GM18873 (cell line): ENCODE data around the gene C10orf90.

Experiments used
- ATAC-seq: cut with Tn5 transposase; IDR thresholded peaks from one replicate; pipeline ENCODE4 v1.9.1; 2021; ENCODE audit warnings: mild to moderate bottlenecking, moderate library complexity, moderate number of reproducible peaks; ENCODE audit not compliant: unreplicated experiment, low FRiP score

C10orf90 gene, protein sequence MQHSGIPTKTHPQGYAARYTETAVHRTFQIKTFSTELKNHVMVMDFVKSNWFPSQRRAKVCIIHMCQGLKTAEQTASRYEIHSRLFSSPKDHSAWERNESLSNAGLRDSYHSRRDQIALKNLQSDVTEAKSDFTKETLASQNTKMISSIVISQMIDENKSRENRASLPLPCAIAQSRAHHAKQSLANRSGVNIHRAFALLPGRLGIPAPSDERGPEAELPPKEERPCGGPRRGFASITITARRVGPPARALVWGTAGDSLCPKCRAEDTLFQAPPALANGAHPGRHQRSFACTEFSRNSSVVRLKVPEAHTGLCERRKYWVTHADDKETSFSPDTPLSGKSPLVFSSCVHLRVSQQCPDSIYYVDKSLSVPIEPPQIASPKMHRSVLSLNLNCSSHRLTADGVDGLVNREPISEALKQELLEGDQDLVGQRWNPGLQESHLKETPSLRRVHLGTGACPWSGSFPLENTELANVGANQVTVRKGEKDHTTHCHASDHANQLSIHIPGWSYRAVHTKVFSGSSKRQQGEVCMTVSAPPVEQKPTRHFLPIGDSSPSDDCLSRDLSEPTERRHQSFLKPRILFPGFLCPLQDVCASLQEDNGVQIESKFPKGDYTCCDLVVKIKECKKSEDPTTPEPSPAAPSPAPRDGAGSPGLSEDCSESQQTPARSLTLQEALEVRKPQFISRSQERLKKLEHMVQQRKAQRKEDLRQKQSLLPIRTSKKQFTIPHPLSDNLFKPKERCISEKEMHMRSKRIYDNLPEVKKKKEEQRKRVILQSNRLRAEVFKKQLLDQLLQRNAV

DNA sequence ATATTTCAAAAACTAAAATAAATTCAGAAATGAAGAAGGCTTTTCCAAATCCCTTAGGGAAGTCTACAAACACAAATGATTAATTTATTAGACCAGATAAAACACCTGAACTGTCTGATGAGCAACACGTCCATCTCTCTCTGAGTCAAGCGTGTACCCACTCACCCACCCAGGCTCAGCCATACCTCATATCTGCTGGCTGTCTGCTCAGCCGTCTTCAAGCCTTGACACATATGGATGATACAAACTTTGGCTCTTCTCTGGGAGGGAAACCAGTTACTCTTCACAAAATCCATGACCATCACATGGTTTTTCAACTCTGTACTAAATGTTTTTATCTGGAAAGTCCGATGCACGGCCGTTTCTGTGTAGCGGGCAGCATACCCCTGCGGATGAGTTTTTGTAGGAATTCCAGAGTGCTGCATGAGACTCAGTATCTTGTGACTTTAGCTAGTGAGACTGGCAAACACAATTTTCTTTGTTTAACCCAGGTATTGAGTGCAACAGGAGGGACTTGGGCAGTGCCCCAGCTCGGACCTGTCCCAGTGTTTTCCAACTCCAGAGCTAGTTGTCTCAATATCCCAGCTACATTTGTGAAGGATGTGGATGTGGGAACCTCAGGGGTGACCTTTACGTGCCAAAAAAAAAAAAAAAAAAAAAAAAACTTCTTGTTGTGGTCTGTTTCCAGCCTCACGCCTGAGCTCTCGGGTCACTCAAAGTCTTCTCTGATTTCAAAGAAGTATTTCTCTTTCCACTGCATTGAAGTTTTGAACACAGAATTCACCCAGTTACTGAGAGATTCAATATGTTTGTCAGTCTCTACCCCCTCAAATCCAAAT, at the start of gene C10orf90:
TSS of gene C10orf90 (minus strand) at position 638 of the 839 bp plus-strand sequence. CDS start at position 425, 213 bp downstream.
- ATAC-seq, result no peak

DNA sequence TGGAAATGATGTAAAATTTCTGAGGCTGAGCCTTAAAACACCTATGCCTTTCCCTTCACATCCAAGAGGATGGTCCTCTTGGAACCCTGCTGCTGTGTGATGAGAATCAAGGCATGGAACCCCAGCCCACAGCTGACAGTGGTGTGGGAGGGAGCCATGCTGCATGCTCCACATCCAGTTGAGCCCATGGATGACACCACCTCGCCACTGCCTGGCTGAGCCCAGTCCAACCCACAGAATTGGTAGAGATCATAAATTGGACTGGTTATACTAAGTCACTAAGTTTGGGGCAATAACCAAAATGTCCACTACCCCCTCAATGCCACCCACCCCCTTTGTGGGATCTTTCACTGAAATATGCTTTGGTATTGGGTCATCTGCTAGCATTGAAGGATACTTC, 45.9 kb upstream of the C10orf90 start:
- no peak for ATAC-seq

DNA sequence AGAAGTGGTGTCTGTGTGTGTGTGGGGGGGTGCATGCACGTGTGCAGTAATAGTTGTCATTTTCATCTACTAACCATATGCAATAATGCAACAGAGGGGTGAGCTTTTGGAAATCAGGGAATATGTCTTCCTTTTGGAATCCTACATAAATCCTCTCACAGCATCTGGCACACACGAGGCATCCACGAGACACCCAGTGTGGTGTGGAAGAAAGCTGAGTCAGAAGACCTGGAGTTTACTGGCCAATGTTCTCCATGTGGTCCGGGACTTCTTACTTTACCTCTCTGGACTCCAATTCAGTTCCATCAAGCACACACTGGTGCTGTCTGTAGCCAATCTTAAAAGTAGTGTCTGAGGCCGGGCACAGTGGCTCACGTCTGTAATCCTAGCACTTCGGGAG, 43.1 kb upstream of the C10orf90 start:
- ATAC-seq, result no peak

DNA sequence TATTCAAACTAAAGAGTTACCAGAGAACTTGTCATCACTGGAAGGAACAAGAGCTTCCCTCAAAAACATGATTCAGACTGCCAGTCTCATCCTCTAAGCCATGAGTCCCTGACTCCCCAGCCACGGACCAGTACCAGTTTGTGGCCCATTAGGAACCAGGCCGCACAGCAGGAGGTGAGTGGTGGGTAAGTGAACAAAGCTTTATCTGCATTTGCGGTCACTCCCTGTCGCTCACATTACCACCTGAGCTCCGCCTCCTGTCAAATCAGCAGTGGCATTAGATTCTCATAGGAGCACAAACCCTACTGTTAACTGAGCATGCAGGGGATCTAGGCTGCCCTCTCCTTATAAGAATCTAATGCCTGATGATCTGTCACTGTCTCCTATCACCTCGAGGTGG, 42.2 kb upstream of the C10orf90 start:
- ATAC-seq, result no peak

DNA sequence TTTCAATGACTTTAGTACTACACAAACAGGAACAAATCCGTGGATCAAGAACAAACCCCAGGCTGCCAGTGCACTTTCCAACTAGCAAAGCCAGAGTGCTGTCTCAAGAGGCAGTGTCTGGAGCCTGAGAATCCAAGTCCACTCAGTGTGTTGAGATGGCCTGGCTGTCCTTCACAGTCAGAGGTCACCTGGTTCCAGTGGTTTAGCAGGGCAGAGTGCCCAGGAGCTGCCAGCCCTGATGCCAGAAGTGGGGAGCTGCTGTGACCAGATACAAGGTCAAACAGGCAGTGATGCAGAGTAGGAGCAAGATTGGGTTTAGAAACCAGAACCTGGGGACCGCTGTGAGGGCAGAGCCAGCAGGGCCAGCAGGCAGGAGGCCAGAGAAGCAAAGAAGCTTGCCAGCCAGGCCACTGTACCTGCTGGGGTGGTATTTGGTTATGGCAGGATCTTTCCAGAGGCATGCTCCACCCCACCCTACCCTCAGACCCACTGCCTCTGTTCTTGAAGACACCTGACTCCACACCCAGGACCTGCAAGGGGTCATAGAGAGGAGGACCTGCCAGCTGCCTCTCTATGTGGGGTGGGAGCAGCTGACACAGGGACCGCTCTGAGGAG, 35.6 kb upstream of the C10orf90 start:
- ATAC-seq, result no peak

DNA sequence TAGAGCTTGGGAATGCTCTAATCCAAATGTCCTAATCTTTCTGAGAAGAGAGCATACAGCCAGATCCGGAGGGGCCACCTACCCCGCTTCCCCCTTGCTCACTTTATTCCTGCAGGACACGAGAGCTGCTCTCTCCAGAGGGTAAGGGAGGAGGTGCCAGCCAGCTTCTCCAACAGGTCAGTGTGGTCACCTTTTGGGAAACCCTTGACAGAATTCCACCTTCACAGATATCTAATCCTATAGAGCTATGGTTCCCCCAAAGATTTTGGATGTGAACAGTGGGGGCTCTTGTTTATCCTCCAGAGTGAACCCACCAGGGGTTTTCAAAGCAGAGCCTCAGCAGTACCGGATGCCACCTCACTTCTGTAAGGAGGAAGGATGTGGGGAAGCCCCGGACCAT, 34.6 kb upstream of the C10orf90 start:
- ATAC-seq, result no peak

DNA sequence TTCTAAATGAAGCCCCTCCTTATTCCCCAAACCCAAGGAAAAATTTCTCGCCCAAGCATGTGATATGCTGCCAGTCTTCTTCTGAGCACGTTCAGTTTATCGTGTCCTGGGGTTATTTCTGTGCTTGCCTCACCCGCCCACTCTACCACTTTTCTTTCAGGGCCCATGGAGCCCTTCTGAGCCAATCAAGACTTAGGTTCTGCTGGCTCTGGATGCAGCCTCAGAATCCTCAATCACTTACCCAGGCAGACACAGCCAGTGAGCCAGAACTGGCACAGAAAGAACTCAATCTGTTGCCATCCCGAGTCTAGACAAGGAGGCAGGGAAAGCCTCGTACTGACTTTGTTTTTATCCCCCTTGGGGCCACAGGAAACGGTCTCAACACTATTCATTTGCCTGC, 34.2 kb upstream of the C10orf90 start:
- no peak for ATAC-seq

DNA sequence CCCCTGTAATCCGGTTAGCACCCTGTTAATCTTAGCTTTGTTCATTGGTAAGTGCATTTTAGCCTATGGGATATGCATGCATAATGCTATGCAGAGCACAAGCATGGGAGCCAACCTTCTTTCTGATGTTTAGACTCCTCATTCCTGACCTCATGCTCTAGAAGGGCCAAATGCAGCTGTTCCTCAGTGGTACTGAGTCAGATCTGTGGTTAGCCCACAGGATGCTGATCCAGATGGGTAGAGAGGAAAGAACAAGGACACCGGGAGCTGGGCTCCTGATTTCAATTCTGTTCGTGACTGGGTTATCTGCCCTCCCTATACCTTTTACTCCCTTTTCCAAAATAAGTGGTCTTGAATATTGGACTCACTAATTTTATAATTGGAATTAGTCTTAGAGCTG, 31.7 kb upstream of the C10orf90 start:
- no peak for ATAC-seq

DNA sequence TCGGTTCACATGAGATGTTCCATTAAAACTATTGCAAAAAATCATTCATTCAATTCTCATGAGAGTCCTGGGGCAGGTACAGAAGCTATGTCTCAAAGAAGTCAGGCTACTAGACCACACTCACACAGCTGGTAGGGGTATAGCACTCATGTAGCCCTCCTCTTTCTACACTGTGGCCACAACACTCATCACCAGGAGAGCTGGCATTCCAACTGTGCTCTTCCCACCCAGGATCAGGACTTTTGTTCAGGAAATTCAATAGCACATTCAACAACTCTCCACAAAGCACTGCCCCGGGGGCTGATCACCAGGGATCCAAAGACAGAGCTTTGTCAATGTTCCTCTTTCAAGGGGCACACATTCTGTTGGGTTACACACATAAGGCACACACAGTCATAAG, 31.0 kb upstream of the C10orf90 start:
- ATAC-seq, result no peak

DNA sequence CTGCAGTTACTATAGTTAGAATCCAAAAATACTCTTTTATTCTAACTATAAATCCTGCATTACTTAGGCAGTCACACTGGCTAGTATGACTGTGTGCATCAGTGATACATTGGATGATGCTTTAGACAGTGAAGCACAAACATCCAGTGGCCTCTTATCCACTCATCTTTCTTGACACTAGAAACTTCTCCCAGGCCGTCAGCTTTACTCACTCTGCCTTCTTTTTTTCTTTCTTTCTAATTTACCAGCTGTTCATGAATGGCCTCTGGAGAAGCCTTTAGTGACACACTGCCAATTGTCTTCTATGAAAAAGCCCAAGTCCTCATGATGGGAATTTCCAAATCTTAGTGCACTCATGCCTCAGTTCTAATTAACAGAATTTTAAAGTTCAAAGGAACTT, 26.2 kb upstream of the C10orf90 start:
- ATAC-seq, result no peak

DNA sequence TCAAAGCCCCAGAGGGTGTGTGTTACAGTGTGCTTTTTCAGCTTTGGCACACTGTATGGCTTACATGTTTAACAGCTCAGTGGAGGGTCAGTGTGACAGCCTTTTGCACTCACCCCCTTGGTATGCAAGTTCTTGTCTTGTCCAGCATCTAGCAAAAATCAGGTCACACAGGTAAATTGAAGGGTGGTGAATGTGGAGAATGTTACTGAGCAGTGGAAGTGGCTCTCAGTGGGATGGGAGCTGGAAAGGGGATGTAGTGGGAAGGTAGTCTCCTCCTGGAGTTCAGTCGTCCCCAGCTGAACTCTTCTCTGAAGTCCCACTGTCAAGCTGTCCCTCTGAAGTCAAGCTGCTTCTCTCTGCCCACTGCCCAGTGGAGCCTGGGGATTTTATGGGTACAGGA, 21.0 kb upstream of the C10orf90 start:
- ATAC-seq, result no peak

DNA sequence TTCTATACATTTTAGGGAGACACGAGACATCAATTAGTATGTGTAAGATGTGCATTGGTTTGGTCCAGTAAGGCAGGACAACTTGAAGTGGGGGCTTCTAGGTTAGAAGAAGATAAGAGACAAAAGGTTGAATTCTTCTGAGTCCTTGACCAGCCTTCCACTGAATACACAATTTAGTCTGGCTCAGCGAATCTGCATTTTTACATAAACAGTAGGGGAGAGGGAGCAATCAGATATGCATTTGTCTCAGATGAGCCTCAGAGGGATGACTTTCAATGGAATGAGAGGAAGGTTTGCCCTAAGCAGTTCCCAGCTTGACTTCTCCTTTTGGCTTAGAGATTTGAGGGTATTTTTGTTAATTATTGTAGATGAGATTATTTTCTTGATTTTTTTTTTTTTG, 20.0 kb upstream of the C10orf90 start:
- ATAC-seq, result no peak

DNA sequence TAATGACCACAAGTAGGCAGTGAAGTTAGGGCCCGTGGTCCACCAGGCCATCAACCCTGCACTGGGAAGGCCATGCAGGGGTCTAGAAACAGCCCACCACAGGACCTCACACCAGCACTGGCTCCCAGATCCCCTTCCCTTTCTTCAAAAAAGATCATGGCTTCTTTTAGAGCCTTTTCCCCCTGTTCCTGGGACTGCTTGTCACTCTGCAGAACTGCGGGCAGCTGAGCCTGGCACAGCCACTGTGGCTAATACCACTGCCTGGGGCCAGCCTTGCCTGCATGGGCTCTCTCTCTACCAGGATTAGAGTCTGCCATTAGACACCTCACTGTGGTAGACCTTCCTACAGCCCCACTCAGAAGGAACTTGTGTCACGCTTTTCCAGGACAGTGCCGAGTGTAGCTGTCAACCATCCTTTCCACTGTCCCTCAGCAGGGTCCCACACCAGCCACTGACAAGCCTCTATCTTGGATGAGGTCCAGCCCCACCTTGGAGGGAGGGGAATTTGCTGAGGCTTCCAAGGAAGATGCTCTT, 19.0 kb upstream of the C10orf90 start:
- ATAC-seq, result no peak

DNA sequence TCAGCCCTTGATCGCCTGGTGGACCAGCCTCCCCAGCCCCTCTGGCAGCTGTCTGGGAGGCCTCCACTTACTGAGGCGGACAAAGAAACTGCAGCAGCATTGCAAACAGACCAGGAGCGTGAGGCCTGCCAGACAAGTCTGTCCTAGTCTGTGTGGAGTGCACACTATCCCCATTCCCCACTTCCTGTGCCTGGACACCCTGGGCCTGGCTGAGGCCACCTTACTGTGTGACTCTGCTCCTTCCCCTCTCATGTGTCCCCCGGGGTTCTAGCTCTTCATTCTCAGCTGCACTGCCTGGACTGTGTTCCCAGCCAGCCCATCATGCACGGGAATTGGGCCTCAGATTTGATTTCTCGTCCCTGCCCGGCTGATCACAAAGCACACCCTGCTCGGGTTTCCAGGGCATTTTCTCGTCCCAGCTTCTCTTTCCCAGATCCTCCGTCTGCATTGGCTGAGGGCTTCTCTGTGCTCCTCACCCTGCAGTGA, 16.7 kb upstream of the C10orf90 start:
- no peak for ATAC-seq

DNA sequence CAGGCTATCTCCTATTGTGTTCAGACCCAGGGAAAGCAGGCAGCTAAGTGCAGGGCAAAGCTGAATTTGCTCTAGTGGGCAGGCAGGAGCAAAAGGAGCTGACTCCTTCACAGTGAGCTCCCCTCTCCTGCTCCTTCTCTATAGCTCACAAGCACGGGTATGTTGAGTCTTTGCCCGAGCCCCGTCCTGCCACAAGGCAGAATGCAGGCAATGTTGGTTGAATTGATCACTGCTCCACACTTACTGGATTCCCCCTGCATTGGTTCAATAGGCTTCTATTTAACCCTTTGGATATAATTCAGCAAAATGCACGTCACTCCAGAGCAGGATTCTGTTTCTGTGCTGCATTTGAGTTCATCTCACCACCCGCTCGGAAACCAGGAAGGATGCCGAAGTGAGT, 16.2 kb upstream of the C10orf90 start:
- no peak for ATAC-seq

DNA sequence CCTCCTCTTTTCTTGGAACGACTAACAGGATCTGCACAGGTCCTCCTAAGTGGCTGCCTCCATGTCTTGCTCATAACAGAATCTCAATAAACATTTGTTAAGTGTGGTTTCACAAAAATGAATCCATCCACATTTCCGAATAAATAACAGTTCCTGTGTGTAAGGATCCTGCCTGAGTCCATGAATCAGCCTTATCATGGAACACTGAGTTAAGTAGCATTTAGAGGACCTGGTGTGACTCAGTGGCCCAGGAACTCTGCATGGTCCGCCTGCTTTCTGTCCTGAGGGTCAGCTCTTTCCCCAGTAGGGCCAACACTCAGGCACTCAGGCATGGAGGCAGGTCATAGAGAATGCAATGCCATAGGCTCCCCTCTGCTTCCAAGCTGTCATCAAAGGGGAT, 15.8 kb upstream of the C10orf90 start:
- ATAC-seq, result no peak

DNA sequence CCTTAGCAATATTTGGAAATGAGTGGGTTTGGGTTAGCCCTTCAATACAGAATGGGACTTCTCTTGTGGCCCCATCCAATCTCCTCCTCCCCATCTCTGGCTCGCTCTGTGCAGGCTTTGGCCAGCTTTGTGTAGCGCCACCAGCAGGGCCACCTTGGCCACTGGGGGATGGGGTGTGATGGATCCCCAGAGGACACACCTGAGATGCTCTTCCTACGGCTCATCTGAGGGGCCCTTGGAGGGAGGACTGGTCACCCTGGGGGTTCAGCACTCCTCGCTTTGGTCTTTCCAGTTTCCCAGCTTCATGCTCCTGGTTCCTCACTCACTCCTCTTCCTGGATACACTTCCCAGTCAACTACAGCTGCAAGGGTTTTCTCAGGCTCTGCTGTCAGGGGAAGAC, 15.3 kb upstream of the C10orf90 start:
- ATAC-seq, result no peak

DNA sequence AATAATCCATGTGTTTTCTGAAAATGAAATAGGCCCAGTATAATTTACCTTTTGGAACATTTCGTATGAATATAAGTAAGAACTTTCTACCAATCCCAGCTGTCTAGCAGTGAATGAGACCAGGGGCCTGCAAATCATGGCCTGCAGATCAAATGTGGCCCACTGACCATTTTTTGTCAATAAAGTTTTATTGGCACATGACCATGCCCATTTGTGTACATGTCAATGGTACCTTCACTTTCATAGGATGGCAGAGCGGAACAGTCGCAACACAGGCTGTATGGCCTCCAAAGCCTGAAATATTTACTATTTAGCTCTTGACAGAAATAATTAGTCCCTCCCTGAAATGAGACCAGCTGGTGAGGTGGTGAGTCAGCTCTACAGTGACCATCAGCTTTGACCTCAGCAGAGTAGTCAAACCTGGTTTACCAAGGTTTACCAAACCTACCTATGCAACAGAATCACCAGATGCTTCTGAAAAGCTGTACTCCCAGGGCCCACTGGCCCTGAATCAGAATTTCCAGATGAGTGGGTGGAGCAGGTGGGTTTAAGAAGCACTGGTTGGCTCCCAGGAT, 13.8 kb upstream of the C10orf90 start:
- no peak for ATAC-seq

DNA sequence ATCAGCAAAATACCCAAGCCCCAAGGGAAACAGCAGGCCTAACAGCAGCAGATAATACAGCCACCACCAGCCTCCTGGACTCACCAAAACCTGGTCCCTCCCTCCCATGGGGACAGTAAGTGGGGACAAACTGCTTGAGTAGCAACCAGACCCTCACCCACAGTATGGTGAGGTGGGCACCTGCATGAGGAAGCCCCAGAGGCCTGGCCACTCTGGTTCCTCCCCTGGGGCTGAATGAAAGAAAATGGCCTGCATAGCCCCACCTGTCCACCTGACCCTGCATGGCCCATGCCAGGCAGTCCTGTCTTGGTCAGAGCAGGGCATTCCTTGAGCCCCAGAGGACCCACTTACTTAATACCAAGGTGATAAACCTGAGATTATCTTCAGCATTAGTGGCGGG, 13.0 kb upstream of the C10orf90 start:
- ATAC-seq, result no peak
